ENCODE results near the gene SIDT2.
A peak's percentile ranks its signal among the peaks of the same experiment; 100 is the strongest.
"Not testable (repeated sequence)": the region's sequence is repeated elsewhere in the genome, so short reads cannot be mapped to it uniquely, and the experiment has no call there.

Gene SIDT2

DNA sequence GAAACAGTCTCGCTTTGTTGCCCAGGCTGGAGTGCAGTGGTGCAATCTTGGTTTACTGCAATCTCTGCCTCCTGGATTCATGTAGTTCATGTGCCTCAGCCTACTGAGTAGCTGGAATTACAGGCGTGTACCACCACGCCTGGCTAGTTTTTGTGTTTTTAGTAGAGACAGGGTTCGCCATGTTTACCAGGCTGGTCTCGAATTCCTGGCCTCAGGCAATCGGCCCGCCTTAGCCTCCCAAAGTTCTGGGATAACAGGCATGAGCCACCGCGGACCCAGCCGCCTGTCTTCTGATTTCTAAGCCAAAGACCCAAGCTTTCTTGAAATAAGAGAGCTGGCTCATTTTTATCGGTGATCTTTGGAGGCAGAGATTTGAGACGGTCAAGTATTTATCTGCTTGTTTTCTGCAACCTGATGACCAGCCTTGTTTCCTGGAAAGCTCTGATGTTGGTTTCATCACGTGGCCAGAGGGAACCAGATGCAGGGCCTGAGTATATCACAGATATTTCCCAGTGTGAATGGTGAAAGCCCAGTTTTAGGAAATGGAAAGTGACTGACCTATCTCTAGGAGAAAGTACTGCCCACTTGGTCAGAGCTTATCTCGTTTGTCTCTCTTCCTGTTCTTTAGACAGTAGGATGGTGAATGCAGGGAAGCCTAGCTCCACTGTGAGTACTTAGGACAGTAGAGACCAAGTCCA is 5.7 kb upstream of the SIDT2 start:
- no peak for DNase-seq

DNA sequence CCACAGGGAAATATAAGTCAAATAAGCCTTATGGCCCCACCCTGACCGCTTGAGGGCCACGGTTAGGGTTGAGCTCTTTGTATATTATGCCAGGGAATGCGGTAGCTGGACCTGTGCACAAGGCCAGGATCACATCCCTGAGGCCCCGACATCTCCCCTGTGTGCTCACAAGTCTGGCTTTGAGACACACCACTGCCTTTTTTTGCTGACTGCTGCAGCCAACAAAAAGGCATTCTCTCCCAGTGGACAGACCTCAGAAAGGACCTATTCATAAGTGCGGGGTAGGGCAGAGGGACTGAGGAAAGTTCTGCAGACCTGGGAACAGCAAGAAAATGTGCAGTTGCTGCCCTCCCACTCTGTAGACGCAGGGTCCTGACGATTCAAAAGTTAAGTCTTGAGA is 3.4 kb upstream of the SIDT2 start:
- no peak for DNase-seq

DNA sequence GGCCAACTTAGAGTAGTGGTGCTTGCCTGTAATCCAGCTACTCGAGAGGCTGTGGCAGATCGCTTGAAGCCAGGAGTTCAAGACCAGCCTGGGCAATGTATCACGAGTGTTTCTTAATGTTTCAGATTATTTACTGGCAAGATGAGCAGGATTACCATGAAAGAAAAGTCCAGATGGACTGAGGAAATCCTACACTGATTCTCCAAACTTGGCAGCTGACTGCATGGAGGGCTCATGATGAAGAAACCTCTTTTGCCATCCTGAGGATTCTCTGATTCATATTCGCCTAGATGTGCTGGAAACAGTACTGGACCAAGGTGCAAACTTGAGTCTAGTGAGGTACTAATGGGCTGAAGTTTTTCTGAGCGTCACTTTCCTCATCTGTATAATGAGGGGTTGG is 2.8 kb upstream of the SIDT2 start:
- DNase-seq, result no peak

DNA sequence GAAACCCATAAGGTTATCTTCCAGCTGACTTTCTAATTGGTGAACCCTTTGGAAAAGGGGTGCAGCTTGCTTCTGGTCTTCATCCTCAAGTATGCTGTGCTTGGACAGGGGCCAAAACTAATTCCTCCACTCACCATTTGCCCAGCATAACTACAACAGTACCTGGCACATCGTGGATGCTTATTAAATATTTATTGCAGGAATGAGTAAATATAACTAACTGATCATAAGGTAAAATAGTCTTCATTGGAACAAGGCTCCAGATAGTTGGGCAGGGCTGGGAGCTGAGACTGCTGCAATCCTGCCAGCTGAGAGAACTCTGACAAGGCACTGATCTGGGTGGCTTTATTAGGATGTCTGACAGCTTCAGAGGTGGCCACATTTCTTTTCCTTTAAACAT is 2.4 kb upstream of the SIDT2 start:
- no peak for DNase-seq

DNA sequence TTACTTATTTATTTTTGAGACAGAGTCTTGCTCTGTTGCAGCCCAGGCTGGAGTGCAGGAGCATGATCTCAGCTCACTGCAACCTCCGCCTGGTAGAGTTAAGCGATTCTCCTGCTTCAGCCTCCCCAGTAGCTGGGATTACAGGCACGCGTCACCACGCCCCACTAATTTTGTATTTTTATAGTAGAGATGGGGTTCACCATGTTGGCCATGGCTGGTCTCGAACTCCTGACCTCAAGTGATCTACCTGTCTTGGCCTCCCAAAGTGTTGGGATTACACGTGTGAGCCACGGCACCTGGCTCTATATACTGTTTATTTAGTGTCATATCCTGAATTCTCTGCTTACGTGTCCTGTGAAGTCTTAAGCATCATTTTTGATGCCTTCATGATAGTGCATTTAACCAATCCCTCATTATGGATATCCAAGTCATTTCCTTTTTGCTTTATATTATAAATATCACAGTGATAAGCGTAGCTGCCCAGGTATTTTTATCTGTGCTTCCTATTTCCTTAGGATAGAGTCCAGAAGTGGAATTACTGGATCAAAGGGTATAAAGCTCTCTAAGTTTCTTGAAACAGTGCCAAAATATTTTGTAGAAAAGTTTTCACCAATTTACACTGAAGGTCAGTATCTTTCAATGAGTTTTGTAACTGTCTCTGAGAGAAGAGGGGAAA is 871 bp upstream of the SIDT2 start:
- DNase-seq, result no peak

DNA sequence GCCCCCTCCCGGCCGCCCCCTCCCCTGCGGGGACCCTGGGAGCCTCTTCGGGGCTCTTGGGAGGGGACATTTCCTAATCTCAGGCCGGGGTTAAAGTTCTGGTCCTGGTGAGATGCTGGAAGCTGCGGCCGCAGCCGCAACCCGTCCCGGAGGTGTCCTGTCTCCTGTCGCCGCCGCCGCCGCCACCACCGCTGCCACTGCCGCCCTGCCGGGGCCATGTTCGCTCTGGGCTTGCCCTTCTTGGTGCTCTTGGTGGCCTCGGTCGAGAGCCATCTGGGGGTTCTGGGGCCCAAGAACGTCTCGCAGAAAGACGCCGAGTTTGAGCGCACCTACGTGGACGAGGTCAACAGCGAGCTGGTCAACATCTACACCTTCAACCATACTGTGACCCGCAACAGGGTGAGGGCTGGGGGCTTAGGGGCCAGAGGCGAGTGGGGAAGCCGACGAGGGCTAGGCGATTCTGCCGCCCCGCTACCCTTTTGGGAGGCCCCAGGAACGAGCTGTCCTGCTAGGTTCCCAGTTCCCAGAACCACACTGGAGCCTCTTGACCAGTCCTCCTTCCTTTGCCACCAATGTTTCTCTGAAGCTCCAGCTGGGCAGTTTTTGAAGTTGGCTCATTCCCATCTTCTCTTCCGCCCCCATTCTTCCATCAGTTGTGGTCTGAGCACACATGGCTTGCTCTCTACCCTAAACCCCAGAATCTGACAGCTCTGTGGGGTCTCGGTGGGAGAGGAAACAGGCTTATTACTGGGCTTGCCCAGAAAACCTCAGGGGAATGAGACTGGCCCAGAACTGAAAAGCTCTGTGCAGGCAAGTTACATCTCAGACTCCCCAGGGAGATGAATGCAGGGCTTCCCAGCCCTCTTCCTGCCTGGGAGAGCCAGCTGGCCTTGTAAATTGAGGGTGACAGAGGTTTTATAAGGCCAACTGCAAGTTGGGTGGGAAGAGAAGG is 781 bp downstream of the SIDT2 start:
- DNase-seq, result peak; percentile 45

DNA sequence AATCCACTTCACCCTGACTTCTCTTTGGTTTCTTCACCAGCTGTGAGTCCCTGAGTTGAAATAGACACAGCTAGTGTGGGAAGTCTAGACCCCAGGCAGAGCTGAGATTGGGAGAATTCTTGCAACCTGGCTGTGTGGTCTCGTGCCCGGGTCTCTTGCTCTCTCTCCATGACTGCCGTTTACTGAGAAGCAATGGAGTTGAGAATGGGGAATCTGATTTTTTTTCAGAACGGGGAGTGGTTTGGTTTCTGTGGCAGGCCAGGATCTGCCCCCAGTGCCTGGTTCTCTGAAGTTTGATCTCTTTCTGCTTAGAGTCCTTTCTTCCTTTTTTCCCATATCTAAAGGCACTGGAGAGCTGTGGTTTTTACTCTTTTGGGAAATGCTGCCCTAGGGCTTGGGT is 1.5 kb downstream of the SIDT2 start:
- peak; percentile 27 for DNase-seq

DNA sequence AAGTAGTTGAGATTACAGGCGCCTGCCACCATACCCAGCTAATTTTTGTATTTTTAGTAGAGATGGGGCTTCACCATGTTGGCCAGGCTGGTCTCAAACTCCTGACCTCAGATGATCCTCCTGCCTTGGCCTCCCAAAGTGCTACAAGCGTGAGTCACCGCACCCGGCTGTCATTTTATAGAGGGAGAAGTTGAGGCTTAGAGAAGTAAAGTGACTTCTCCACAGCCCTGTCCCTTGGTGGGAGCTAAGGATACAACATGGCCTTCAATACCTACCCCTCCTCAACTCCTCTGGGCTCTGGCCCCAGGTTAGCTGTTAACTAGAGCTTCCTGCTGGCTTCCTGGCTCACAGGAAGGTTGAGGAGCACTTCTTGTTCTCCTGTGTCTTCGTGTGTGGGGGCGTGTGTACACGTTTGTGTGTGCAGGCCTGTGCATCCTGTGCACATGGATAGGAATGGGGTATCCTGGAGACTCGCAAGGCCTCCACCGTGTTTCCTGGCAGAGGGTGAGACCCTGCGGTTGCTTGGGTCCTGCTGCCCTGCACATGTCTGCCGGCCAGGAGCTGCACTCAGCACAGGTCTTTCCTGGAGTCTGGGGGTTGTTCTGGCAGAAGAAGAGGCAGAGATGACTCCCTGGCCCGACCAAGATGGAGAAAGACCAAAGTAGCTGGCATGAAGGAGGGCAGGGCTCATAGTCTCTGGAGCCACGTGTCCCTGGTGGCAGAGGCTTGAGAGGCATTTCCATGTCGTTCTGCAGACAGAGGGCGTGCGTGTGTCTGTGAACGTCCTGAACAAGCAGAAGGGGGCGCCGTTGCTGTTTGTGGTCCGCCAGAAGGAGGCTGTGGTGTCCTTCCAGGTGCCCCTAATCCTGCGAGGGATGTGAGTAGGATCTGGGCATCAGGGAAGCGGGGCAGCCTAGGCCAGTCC is 2.4 kb downstream of the SIDT2 start:
- DNase-seq, result peak; percentile 68

DNA sequence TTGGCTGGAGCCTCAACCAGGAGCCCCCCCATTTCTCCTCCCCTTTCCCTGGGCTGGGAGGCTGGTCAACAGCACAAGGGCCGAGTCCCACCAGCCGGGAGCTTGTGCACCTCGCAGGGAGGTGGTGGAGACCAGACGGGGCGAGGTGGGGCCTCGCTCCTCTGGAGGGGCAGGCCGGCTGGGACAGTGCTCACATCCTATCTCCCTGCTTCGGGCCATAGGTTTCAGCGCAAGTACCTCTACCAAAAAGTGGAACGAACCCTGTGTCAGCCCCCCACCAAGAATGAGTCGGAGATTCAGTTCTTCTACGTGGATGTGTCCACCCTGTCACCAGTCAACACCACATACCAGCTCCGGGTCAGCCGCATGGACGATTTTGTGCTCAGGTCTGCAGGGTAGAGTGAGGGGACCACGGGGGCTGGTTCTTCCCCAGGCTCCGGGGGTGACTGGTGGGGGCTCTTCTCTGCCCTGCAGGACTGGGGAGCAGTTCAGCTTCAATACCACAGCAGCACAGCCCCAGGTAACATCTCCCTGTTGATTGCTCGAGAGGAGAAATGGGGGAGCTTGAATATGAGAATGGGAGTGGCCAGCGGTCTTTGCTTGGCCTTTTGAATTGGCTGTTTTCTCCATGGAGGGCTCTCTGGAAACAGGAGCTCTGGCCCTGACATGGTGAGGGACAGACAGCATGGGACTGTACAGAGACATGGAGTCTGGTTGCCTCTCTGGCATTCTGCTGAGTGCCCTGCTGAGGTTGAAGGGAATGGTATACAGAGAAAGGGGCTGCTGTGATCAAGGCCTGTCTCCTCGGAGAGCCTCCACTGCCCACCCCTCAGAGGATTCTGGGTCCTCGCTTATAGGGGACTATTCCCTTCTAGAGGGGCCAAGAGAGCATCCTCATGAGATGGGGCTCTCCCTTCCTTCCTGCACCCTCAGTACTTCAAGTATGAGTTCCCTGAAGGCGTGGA is 3.3 kb downstream of the SIDT2 start:
- DNase-seq, result no peak

DNA sequence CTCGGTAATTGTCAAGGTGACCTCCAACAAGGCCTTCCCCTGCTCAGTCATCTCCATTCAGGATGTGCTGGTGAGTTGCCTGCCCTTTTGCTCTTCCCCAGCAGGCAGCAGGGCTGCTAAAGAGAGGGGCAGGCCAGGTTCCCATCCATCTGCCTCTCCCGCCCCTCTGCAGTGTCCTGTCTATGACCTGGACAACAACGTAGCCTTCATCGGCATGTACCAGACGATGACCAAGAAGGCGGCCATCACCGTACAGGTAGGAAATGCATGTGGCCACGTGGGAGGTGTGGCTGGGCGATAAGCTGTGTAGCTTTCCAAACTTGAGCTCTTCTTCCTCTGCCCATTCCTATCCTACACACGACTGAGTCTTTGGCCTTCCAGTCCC is 4.0 kb downstream of the SIDT2 start:
- DNase-seq, result no peak

DNA sequence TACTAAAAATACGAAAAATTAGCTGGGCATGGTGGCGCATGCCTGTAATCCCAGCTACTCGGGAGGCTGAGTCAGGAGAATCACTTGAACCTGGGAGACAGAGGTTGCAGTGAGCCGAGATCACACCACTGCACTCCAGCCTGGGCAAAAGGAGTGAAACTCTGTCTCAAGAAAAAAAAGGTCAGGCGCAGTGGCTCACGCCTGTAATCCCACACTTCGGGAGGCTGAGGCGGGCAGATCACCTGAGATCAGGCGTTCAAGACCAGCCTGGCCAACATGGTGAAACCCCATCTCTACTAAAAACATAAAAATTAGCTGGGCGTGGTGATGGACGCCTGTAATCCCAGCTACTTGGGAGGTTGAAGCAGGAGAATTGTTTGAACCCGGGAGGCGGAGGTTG is 4.6 kb downstream of the SIDT2 start:
- DNase-seq, result not testable (repeated sequence)

DNA sequence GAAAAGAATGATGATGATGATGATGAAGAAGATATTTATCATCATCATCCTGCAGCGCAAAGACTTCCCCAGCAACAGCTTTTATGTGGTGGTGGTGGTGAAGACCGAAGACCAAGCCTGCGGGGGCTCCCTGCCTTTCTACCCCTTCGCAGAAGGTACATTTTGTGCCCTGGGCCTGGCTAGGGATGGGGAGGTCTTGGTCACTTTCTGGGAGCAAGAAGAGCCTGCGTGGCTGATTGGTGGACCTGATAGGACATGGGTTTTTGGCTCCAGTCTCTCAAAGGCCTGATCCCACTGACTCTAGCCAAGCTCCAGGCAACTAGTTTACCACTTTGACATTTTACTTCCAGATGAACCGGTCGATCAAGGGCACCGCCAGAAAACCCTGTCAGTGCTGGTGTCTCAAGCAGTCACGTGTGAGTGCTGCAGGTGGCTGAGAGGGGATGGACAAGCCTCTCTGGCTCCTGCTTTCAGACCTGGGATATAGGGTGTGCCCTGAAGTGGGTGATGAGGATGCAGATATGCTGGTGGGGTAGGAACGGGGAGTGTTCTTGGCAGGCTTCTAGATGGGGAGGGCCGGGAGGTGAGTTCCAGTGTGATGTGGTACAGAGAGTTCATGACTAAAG is 5.3 kb downstream of the SIDT2 start:
- no peak for DNase-seq

DNA sequence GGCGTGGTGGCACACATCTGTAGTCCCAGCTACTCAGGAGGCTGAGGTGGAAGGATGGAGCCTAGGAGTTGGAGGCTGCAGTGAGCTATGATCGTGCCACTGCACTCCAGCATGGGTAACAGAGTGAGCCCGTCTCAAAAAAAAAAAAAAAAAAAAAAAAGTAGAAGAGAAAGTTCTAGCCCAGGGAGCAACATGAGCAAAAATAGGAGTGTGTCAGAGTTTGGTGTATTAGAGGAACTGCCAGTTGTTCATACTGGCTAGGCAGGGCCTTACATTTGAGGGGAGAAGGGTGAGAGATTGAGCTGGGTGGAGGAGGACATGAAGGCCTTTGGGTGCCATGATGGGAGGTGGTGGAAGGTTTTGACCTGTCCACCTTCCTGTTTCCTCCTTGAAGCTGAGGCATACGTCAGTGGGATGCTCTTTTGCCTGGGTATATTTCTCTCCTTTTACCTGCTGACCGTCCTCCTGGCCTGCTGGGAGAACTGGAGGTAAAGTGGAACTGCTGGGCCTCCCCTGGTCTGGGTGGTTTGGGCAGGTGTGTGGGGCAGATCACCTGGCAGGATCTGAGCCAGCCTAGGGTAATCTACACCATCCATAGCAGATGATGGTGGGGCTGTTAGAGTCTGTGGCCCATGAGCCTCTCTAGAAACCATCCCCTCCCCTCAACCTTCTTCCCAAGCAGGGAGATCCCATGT is 7.3 kb downstream of the SIDT2 start:
- DNase-seq, result no peak

DNA sequence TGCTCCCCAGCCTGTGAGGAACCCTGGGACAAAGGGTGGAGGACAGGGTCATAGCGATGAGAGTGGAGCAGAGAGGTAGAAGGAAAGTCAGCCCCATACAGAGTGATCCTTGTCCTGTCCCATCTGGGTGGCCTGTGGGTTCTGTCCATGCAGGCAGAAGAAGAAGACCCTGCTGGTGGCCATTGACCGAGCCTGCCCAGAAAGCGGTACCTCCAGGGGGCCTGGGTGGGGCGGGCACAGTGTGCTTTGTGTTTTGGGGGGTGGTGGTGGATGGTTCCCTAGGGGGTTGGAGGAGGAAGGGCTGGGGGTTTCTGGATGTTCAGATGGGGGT is 7.9 kb downstream of the SIDT2 start:
- DNase-seq, result no peak

DNA sequence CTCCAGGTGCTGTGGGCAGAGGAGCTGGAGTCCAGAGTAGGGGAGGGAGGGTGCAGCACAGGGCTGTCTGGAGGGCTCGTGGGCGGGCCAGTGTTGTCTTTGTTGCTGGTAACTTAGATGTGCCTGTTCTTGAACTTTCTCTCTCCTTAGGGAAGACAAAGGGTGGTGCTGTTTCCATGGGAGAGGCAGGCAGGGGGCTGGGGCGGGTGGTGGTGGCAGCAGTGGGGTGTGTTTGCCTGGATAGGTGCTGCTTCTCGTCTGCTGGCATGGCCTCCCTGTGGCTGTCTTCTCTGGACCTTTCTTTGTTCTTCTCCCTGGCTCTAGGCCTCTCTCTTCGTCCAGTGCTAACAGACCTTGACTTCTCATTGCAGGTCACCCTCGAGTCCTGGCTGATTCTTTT is 8.5 kb downstream of the SIDT2 start:
- DNase-seq, result no peak

DNA sequence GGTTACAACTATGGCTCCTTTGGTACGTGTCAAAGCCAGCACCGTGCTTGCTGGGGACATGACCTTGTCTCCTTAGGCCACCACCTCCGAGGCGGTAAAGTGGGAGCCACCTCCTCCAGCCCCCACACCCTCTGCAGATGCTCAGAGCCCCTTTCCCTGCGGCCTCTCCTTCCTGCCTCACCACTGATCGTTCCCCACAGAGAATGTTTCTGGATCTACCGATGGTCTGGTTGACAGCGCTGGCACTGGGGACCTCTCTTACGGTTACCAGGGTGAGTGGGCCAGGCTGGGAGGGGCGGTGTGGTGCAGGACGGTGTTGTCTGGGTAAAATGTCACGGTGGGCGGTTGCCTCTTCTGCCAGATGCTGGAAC is 8.9 kb downstream of the SIDT2 start:
- DNase-seq, result no peak

DNA sequence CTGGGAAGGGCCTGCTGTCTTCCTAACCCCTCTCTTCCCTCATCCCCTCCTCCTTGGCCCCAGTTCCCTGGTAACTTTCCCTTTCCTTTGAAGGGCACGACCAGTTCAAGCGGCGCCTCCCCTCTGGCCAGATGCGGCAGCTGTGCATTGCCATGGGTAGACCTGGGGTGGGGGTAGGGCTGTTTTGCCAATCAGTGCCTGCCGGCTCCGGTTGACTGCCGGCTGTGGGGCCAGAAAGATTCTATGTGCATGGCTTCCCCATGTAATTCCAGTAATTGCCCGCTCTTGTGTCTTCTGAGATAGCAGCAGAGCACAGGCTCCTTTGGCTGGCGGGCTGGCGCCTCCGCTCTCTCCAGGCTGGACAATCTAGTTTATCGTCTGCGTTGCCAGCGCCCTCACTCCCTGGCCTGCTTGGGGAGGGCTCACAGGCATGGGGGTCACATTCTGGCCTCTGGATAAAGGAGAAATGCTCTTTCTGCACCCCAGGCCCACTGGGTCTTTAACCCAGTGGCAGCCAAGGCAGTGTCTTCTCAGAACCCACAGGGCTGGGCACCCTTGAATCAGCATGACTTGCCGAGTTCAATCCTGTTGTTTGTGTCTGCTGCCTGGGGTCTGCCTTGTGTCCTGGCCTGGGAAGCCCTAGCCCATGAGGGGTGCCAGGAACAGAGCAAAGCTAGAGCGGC is 9.4 kb downstream of the SIDT2 start:
- no peak for DNase-seq

DNA sequence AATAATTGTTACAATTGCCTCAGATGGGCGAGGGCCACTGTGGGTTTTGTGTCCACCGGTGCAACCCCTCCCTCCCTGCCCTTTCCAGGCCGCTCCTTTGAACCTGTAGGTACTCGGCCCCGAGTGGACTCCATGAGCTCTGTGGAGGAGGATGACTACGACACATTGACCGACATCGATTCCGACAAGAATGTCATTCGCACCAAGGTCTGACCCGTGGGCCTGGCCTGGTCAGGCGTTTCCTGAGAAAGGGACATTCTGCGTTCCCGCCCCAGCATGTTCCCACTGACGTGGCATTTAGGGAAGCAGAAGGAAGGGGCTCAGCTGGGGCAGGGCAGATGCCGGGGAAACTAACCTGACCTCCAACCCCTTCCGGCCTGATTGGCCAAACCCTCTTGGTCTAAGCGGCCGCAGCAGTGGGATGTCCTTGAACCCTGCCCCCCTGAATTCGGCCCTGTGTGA is 10.1 kb downstream of the SIDT2 start:
- no peak for DNase-seq

DNA sequence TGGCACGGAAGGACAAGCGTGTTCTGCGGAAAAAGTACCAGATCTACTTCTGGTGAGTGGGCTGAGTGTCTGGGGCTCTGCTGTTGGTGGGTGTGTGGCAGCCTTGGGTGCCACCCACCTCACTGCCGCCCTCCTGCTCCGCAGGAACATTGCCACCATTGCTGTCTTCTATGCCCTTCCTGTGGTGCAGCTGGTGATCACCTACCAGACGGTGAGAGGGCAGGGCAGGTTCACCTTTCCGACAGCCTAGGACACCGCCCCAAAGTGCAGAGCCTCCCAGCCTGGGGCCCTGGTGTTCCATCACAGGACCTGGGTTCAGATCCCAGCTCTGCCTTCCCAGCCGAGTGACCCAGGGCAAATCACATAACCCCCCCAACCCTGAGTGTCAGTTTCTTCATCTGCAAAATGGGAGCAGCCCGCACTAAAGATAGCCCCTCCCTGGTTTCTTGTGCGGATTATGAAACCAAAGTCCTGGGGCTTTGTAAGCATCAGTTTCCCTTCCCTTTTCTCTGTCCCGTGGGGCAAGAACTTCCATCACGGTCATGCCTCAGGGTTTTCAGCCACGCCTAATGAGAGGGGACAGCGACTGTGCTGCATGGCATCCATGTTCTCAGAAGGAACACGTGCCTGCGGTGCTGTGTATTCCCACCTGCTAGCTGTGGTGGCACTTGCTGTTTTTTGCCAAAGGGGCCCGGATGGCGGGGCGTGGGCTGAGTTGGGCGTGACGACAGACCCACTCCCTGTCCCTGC is 10.8 kb downstream of the SIDT2 start:
- no peak for DNase-seq

Measured in EL (cell line).